GM21367 (cell line): Measurements from ENCODE around the gene DMD.
"Not testable (repeated sequence)": the region's sequence is repeated elsewhere in the genome, so short reads cannot be mapped to it uniquely, and the experiment has no call there.

Experiments
- ATAC-seq: cut with Tn5 transposase; IDR thresholded peaks from one replicate; pipeline ENCODE4 v1.9.1; 2021; ENCODE audit not compliant: unreplicated experiment

Gene DMD

DNA sequence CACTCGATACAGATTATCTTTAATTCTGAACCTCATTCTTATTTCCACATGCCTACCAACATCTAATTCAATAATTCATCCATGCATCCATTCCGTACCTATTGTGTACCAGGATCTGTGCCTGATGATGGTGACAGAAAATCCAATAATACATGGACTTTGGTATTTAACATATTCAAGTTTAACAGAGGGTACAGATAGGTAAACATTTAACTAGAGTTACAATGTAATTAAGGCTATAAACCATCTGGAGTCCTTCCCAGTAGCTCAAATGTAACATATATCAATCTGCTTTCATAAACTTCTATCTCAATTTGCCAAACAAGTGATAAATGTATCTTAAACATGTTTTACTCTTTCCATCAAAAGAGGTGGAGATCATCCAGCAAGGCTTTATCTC lies 1578.0 kb downstream of the DMD start:
- no peak for ATAC-seq

DNA sequence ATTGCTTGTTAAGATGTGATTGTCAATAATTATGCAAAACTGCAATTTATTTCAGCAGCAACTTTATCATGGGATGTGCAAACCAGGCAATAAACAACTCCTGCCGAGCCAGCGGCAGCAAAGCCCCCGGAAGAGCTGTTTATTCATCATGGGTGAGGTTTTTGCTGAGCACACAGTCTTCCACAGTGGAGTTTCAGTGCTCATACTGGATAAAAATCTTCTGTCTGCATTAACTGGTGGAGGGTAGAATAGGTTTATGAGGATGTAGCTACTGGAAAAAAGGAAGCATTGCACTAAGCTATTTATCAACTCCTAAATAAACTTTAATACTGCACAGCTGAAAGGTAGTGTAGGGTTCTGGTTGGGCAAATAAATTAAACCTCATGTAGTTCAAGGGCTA lies 1582.2 kb downstream of the DMD start:
- no peak for ATAC-seq

DNA sequence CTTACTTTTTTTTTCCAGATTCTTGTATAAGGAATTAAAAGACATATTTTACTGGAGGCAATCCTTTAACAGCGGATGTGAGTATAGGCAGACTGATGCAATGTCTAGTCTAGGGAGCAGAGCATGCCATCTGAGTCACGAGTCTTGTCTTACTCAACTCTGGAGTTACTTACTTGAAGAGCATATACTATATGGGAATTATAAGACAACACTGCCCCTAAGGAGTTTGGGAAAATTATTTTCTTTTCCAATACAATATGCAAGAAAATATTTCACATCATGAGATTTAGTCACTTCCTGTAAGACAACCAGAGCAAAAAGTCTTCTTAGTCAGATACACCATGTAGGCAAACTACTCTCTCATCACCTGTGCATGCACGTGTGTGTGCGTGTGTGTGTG lies 1602.2 kb downstream of the DMD start:
- ATAC-seq: no peak

DNA sequence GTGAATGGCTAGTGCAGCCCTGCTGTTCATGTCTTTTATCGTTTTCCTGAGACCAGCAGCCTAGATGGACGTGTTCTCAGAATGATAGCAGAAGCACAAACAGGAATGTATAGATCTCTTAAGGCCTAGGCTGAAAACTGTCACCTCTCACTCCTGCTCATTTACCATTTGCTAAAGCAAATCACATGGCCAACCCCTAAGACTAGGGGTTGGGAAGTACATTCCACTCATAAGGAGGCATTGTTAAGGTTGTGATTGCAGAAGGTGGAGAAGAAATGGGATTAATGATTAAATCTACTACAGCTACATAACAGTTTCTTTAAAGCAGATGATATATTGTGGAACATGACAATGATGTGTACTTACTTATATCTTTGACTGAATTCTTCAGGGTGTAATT lies 1602.7 kb downstream of the DMD start:
- ATAC-seq: no peak

DNA sequence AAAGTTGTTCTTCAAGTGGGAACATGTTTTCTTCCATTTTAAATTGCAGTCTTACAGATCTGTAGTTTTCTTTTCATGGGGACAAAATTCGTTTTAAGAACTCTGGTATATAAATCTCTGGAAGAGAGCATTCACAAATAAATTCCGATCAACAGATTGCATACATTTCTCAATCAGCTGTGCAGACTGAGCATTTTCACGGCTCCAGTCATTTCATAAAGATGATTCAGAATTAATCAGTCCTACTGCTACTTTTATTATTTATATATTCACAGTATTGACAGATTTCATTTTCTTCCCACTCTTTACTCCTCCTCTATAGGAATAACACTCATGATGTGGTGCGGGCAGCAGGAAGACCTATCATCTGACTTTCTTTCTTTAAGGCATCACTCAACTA lies 1604.6 kb downstream of the DMD start:
- ATAC-seq: no peak

DNA sequence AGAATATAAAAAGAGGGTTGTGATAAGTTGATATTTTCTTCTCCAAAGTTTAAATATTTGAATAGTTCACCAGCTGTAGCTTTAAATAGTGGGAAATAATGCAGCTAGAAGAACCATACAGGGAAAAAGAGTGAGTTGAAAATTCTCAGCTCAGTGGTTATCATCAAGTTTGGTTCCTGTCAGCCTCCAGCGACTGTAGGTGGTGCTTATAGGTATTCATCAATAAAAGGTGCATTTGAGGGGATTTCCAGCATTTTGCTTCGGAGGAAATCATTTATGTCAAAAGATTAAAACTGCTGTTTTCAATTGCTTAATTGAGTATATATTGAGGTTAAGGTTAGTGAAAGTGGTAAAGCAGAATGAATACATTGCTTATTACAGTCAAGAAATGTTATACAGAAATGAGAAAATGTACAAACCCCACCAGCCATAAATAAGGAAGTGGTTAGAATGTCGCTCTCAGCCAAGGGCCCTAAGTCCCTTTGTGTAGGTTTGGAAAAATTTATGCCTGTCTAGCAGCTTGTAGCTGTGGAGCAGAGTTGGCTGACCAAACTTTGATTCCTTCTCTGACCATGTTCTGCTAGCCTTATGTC lies 1606.6 kb downstream of the DMD start:
- ATAC-seq: peak; percentile 64

DNA sequence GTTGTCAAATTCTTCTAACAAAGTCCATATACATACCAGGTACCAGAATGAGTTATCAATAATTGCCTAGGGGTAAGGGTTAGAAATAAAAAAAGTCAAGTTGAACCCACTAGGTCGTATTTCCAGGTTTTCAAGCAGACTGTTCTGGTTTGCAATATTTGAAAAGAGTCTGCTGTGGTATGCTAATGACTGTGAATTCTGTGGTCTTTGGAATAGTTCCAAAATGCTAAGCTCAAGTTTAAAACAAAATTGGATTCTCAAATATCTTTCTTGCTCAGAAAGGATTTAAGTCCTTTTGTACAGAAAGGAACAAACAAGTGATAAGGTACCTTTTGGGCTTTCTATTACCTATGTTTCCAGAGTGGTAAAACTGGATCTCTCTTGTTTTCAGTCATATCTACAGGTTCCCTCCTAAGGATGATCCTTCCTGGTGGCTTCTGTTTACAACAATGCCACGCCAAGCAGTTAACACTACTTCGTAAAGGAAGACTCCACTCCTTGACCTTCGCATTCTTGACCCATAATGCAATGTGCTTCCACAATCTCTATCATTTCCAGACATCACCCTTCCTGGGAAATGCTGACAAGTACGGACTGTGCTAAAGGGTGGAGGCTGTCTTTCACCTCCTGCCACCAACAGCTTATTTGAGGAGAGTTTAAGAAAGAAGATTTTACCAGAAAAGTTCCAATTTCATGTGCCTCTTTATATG lies 1607.8 kb downstream of the DMD start:
- no peak for ATAC-seq

DNA sequence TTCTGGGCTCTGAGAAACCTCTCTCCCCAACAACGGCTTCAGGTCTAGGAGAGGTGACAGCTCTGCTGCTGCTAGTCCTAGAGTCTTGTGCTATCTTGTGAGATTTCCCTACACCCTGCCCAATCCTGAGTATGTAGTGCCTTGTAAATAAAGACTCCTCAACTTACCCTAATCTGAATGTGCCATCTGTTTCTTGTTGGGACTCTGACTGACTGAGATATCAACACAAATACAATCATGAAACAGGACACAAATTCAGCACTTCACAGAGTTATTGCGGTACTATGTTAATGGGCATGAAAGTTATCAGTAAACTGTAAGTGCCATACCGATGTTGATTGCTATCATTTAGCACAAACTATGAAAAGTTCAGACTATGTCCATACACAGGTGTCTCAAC lies 1610.5 kb downstream of the DMD start:
- no peak for ATAC-seq

DNA sequence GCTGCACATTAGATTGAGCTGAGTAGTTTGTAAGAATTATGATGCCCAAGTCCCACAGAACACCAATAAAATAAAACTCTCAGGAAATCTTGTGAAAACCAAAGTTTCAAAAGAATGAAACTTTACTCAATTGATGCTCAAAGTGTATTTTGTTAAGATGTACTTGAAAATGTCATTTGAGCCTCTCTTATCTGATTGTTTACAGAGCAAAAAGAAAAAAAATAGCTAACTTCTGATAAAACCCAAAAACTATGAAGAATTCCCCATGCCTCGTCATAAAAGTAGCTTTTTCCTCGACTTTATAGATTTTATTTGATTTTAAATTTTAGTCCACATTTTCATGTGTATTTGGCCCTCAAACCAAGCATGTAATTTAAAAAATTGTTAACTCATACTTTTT lies 1618.0 kb downstream of the DMD start:
- ATAC-seq: no peak

DNA sequence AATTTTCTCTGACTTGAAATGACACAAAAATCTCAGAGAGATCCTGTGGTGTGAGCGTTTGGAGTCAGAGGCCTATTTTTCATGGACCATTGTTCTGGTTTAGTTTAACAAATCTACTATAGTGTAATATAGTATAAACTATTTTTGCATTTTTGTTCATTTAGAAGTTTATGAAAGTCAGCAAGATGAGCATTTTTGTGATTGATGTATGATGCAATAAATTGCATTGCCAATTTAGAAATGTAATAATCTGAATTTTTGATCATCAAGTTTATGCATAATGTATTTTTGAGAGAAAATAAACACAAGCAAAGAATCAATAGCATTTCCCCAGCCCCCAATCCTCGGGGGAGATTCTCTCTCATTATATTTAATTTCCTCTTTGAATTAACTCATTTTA lies 1620.0 kb downstream of the DMD start:
- ATAC-seq: no peak

DNA sequence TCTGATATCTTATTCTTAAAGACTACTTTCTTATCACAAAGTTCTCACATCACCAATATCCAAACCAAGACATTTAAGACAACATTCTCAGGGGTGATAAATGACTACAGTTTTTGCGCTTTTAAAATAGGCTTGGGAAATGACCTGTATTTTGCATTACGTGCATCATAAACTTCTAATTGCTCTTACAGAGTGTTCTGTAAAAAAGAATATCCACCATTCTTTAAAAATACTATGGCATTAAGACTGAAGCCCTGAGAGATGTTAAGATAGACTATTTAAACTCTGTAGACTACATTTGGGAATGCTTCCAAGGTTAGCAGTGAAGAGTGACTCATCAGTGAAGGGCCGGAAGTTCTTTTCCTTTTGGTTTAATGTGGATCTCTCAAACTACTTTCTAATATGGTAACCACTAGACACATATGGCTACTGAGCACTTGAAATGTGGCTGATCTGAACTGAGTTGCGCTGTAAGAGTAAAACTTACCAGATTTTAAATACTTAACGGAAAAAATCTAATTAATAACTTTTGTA lies 1620.7 kb downstream of the DMD start:
- no peak for ATAC-seq

DNA sequence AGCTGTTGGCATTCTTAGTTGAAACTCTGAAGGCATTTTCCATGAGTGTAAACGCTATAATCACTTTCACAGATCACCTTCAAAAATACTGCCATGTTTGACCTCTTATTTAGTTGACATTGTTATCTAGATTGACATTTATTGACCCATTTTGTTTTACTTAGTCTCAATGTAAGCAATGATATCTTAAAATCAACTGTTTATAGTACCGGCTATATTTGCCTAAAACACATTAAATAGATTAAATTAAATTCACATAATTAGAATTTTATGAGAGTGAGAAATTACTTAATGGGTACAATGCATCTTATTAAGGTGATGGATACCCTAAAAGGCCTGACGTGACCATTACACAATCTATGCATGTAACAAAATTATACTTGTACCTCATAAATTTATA lies 1621.8 kb downstream of the DMD start:
- ATAC-seq: no peak

DNA sequence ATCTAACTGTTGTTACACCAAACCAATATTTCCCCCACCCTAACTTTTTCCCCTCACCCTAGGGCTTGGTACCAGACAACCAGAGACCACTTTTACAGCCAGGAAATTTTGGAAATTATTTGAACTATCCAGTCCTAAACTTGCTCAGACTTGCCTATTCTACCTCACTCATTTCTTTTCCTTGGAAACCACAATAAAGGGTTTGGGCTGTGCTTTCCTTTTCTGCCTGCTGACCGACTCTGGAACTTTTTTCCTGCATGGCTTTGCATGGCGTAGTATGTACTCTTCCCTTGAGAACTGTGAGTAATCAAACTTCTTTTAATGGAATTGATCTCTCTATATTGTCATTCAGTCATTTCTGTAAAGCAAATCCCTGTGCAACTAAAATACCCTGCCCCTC lies 1623.0 kb downstream of the DMD start:
- ATAC-seq: no peak

DNA sequence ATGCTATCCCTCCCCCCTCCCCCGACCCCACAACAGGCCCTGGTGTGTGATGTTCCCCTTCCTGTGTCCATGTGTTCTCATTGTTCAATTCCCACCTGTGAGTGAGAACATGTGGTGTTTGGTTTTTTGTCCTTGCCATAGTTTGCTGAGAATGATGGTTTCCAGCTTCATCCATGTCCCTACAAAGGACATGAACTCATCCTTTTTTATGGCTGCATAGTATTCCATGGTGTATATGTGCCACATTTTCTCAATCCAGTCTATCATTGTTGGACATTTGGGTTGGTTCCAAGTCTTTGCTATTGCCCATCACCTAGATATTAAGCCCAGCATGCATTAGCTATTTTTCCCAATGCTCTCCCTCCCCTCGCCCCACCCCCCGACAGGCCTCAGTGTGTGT lies 1627.5 kb downstream of the DMD start:
- not testable (repeated sequence) for ATAC-seq

DNA sequence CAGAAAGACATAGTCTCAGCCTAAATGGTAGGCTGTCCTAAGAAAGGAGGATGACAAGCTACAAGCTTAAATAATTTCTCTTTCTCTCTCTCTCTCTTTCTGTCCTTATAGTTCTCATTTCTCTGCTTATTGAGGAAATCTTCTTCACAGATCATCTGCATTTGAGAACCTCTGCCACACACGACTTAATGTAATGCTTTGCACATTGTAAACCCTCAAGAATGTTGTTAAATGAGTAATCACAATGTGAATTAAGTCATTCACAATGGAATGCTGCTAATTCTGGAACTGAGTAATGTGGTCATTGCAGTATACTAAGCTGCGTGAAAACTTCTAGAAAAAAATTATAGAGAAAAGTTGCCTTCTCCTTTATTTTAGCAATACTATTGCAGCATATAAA lies 1630.6 kb downstream of the DMD start:
- ATAC-seq: no peak

DNA sequence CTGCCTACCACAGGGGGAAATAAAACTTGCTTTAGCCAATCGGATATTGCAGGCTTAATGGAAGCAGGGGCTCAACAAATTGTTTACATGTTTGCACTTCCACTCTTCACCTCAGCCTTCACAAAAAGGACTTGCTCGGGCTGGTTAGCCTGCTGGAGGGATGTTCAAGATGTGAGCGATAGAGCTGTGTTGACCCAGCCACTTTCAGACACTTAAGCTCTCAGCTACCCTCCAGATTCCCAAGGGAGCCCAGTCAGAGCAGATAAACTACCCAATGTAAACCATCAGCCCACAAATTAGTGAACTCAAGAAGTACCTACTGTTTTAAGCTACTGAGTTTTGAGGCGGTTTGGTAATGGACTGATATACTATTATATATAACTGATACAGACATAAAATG lies 1631.1 kb downstream of the DMD start:
- no peak for ATAC-seq

DNA sequence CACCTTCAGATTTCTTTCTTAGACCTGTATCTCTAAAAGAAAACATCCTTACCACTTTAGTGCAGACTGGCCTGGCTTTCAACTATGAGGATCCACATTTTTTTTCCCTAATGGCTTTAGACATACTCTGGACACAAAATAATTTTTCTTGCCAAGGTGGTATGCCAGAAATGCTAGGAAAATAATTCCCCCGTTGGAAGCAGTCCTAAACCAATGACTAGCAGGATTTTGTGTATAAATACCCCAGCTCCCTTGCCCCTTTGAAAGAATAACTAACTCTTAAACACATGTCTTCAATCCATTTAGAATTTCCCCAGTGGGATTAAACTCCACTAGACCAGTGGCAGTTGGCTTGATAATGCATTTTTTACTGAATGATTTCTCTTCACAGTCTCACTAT lies 1639.0 kb downstream of the DMD start:
- ATAC-seq: no peak

DNA sequence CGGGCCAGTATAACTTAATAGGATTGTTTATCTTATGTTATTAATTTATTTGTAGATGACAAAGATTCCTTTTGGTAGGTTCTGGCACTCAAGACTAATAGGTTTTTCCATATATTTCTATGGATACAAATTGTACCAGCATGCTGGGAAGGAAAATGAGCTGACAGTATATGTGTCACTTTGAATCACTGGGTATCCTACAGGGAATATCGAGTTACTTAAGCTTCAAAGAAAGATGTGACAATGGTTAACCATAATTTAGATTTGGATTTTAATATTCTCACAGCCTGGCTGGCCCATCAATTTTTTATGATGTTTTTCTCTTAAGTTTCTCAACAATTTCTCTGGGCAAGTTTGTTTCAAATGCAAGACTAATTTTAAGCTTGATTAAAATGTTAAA lies 1640.7 kb downstream of the DMD start:
- ATAC-seq: no peak

DNA sequence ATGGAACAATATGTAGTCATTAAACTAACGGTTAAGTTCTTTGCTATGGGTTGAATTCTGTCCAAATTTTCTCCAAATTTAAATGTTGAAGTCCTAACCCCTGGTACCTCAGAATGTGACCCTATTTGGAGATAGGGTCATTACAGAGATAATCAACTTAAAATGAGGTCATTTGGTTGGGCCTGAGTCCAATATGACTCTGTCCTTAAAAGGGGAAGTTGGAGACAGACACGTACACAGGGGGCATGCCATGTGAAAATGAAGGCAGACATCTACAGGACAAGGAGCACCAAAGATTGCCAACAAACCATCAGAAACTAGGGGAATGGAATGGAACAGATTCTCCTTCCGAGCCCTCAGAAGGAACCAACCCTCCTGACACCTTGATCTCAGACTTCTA lies 1647.6 kb downstream of the DMD start:
- no peak for ATAC-seq

DNA sequence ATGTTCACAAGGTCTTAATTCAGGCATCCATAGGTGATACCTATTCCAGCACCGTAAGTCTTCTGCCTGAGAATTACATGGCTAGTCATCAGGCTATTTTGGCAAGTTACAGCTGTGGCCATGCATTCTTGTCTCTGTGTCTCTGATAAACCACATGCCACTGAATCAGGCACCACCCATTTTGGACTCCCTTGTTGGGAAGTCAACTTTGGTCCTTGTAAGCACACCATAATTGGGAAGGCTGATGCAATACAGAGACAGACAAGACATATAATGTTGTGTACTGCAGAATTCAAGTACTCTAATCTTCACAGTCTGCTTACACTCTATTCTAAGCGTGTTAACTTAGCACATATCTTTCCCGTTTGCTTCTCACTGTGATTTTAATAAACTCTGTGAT lies 1655.8 kb downstream of the DMD start:
- no peak for ATAC-seq

DNA sequence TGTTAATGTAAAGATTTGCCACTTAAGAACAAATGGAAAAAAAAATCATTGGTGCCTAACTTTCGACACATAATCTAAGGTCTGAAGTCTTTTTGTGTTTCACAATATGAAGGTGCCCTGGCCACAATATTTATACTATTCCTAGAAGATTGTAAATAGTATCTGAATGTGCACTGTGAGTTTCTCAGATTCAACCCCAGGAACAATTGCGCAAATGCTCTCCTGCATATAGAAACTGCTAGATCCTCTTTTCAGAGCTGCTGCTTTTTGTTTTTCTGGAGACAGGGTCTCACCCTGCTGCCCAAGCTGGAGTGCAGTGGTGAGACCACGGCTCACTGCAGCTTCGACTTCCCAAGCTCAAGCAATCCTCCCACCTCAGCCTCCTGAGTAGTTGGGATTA lies 1659.4 kb downstream of the DMD start:
- ATAC-seq: no peak

DNA sequence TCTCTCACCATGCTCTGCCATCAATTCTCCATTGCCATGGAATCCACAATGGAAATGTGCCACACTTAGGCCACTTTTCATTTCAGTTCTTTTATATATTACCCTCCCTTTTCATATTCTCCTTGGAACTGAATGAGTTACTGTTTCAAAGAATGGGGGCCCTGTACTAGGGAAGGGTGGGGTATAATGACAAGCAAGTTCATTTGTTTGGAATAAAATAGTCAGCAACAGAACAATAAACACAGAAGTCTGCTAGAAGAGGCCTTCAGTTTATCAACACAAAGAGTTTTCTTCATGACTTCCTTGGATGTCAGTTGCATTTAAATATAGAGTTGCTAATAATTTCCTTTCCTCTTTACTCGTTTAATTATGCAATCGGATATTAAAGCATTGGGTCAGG lies 1661.2 kb downstream of the DMD start:
- ATAC-seq: no peak

DNA sequence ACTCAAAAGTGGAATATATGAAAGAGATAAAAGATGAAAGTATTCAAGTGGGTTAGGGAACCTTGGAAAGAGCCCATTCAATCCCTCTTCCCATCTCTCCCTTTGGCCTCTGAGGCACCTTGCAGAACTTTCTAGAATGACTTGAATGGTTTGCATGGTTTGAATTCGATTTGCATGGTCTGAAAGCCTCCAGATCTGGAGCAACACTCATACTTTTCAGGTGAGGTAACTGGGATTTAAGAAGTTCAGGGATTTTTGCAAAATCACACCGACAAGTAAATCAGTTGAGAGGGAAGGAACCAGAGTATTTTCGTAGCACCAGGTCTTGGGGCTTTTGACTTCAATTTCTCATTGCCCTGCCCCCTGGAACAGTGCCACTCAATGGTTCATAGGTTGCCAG lies 1663.5 kb downstream of the DMD start:
- ATAC-seq: no peak
